KMS-11 (cell line): ENCODE data around the gene MMP25.

Experiments
- H2AFZ ChIP-seq: fragments of 200-600 bp; sonication (generic); 2 replicates; pipeline ENCODE4 v1.6.1; 2016; ENCODE audit warnings: antibody characterized with exemption, mixed run types, low read depth
- H3K27ac ChIP-seq: fragments of 200-600 bp; sonication (generic); 2 replicates; pipeline ENCODE4 v1.6.1; 2016; ENCODE audit warnings: mild to moderate bottlenecking, mixed run types
- H3K27me3 ChIP-seq: fragments of 200-600 bp; sonication (generic); 2 replicates; pipeline ENCODE4 v1.6.1; 2017; ENCODE audit warnings: mild to moderate bottlenecking, low read depth, mixed run types, moderate library complexity; ENCODE audit not compliant: insufficient read depth
- H3K36me3 ChIP-seq: fragments of 200-600 bp; sonication (generic); 2 replicates; pipeline ENCODE4 v1.6.1; 2017; ENCODE audit warnings: mild to moderate bottlenecking, mixed run types; ENCODE audit not compliant: insufficient read depth
- H3K4me1 ChIP-seq: fragments of 200-600 bp; sonication (generic); 2 replicates; pipeline ENCODE4 v1.6.1; 2016; ENCODE audit warnings: mild to moderate bottlenecking, low read depth, mixed run types; ENCODE audit not compliant: poor library complexity, severe bottlenecking
- H3K4me2 ChIP-seq: fragments of 200-600 bp; sonication (generic); 2 replicates; pipeline ENCODE4 v1.7.0; 2016; ENCODE audit warnings: mild to moderate bottlenecking, mixed run types
- H3K4me3 ChIP-seq: fragments of 200-600 bp; sonication (generic); IDR thresholded peaks from 2 replicates; pipeline ENCODE4 v1.6.1; 2017; ENCODE audit warnings: low read depth, low read length, mixed read lengths; ENCODE audit not compliant: insufficient read depth
- H3K79me2 ChIP-seq: fragments of 200-600 bp; sonication (generic); 2 replicates; pipeline ENCODE4 v1.6.1; 2016; ENCODE audit warnings: low read depth, mixed run types; ENCODE audit not compliant: insufficient read depth
- H3K9ac ChIP-seq: fragments of 200-600 bp; sonication (generic); 2 replicates; pipeline ENCODE4 v1.6.1; 2016; ENCODE audit warnings: mild to moderate bottlenecking, mixed run types
- H4K20me1 ChIP-seq: fragments of 200-600 bp; sonication (generic); 2 replicates; pipeline ENCODE4 v1.6.1; 2016; ENCODE audit warnings: mild to moderate bottlenecking, mixed run types; ENCODE audit not compliant: insufficient read depth
- CTCF ChIP-seq: fragments of 200-600 bp; sonication (generic); conservative IDR thresholded peaks from 2 replicates; pipeline ENCODE4 v1.6.1; 2017; ENCODE audit warnings: low read depth, mild to moderate bottlenecking, antibody characterized with exemption, low read length, moderate library complexity, mixed read lengths

Gene MMP25

GRCh38 chr16:3056336-3057180 lies 10.2 kb downstream of the MMP25 start:
- Histone ChIP-seq H3K27ac (no peak overlapping the region), H4K20me1 (no peaks in the 10 kb centered on the region), H3K9ac (no peak overlapping the region), H3K27me3 (peaks cover 3% of the 10 kb centered on the region; the same call in 1 of the 2 replicates), H2AFZ (no peak overlapping the region), H3K36me3 (no peaks in the 10 kb centered on the region), H3K4me2 (no peak overlapping the region), H3K4me1 (peaks cover 6% of the 10 kb centered on the region), H3K4me3 (no peak overlapping the region), H3K79me2 (no peaks in the 10 kb centered on the region)
- no peak for TF ChIP-seq CTCF

- Histone ChIP-seq H3K27ac (no peak overlapping the region), H3K4me2 (no peak overlapping the region), H4K20me1 (no peaks in the 10 kb centered on the region), H2AFZ (no peak overlapping the region), H3K9ac (no peak overlapping the region), H3K36me3 (no peaks in the 10 kb centered on the region), H3K27me3 (peaks cover 6% of the 10 kb centered on the region; the same call in 1 of the 2 replicates), H3K79me2 (no peaks in the 10 kb centered on the region), H3K4me1 (peaks cover 6% of the 10 kb centered on the region), H3K4me3 (no peak overlapping the region)
- no peak for TF ChIP-seq CTCF
These were observed 11.1 kb downstream of the MMP25 start for GRCh38 chr16:3057181-3058138.

GRCh38 chr16:3058139-3059030 lies 12.0 kb downstream of the MMP25 start:
- TF ChIP-seq CTCF: no peak
- H3K27ac ChIP-seq: 0 out of 2 replicates have a peak overlapping the region, but pooled peaks have one; percentile 43
- H3K4me3 ChIP-seq: no peak overlapping the region
- H2AFZ ChIP-seq: peak overlapping the region; percentile 98
- H4K20me1 ChIP-seq: no peaks in the 10 kb centered on the region
- peaks cover 6% of the 10 kb centered on the region; the same call in 1 of the 2 replicates for H3K27me3 ChIP-seq
- H3K4me2 ChIP-seq: peak overlapping the region; percentile 80
- no peaks in the 10 kb centered on the region for H3K36me3 ChIP-seq
- no peaks in the 10 kb centered on the region for H3K79me2 ChIP-seq
- H3K4me1 ChIP-seq: peaks cover 6% of the 10 kb centered on the region
- H3K9ac ChIP-seq: peak overlapping the region; percentile 92
